Right renal cortex interstitium (tissue), 3 donors: ENCODE measurements around the gene CENPX. TPM values are rescaled to one million over a fixed set of nuclear protein-coding genes. Genes with fewer than 3 reads are reported as not detected.
"Not testable (repeated sequence)": the region's sequence is repeated elsewhere in the genome, so short reads cannot be mapped to it uniquely, and the experiment has no call there.

Experiments used
- DNase-seq, 3 donors: peaks; one replicate each; pipeline ENCODE4 v3.0.0-alpha.2; 2013; ENCODE audit warnings: low read depth in 3 of 3, low spot score in 2 of 3
- polyA plus RNA-seq, 3 donors: library from polyadenylated mRNA; unstranded; fragments of 120-200 nt; gene quantifications; one replicate each; pipeline ENCODE4 v1.2.1, GENCODE V29; 2013; ENCODE audit not compliant: insufficient read length in 3 of 3

The CENPX gene
- polyA plus RNA-seq, 3 donors = 36.0 to 39.1 (median 38.3) TPM

GRCh38 chr17:81984773-81985410 is 37.8 kb downstream of the CENPX start:
- DNase-seq = no peak

GRCh38 chr17:81983639-81984373 is 38.9 kb downstream of the CENPX start:
- no peak for DNase-seq

- DNase-seq = no peak
These were observed 39.6 kb downstream of the CENPX start for GRCh38 chr17:81983011-81983638.

- not testable (repeated sequence) for DNase-seq
These were observed 41.2 kb downstream of the CENPX start for GRCh38 chr17:81981511-81981910.

- DNase-seq = no peak
These were observed 41.9 kb downstream of the CENPX start for GRCh38 chr17:81980707-81981343.

GRCh38 chr17:81980122-81980521 is 42.6 kb downstream of the CENPX start:
- DNase-seq = no peak

GRCh38 chr17:81978524-81979298 is 44.0 kb downstream of the CENPX start:
- no peak for DNase-seq

- DNase-seq = peak in 1 of 3 donors; percentile 81
These were observed 45.4 kb downstream of the CENPX start, which contains the start of gene ASPSCR1 for GRCh38 chr17:81977211-81977808. Gene ASPSCR1 (plus strand): TSS chr17:81977629. CDS start chr17:81977647, 18 bp downstream.

- no peak for DNase-seq
These were observed 46.1 kb downstream of the CENPX start for GRCh38 chr17:81976332-81977210.

GRCh38 chr17:81973432-81973831 is 49.2 kb downstream of the CENPX start:
- no peak for DNase-seq

- DNase-seq = no peak
These were observed 53.5 kb downstream of the CENPX start for GRCh38 chr17:81968850-81969812.

Other genes with a start within 250 kb of the CENPX start
- gene GCGR, start 218.7 kb downstream of the CENPX start, polyA plus RNA-seq = 1 to 10 TPM; 5.7 to 8.3 (median 7.6) TPM
- 10 to 100 TPM; 60.4 to 76.8 (median 65.9) TPM for gene MCRIP1, start 189.6 kb downstream of the CENPX start, polyA plus RNA-seq
- gene PPP1R27, start 187.8 kb downstream of the CENPX start, polyA plus RNA-seq = under 1 TPM in 2 of 3 donors, not detected in 1; 0.17 to 0.26 TPM
- 100 to 1,000 TPM; 445 to 458 (median 450) TPM for gene P4HB, start 162.3 kb downstream of the CENPX start, polyA plus RNA-seq
- gene ARHGDIA, start 151.5 kb downstream of the CENPX start, polyA plus RNA-seq = 100 to 1,000 TPM; 132 to 153 (median 145) TPM
- 10 to 100 TPM; 67.4 to 69.3 (median 68.9) TPM for gene ALYREF, start 131.3 kb downstream of the CENPX start, polyA plus RNA-seq
- 10 to 100 TPM; 58.0 to 86.9 (median 77.8) TPM for gene ANAPC11, start 131.2 kb downstream of the CENPX start, polyA plus RNA-seq
- gene NPB, start 120.6 kb downstream of the CENPX start, polyA plus RNA-seq = 1 to 10 TPM in 2 of 3 donors, under 1 TPM in 1; 0.96 to 1.4 (median 1.1) TPM
- 10 to 100 TPM; 45.8 to 49.9 (median 47.7) TPM for gene PCYT2, start 111.5 kb downstream of the CENPX start, polyA plus RNA-seq
- 10 to 100 TPM in 1 of 3 donors, 1 to 10 TPM in 2; 8.6 to 10.3 (median 10.0) TPM for gene SIRT7, start 104.7 kb downstream of the CENPX start, polyA plus RNA-seq
- gene MAFG, start 95.1 kb downstream of the CENPX start, polyA plus RNA-seq = 10 to 100 TPM; 10.4 to 12.3 (median 11.9) TPM
- gene PYCR1, start 85.6 kb downstream of the CENPX start, polyA plus RNA-seq = 10 to 100 TPM; 21.5 to 24.1 (median 23.1) TPM
- under 1 TPM in 2 of 3 donors, not detected in 1; 0.07 to 0.08 TPM for gene MYADML2, start 75.6 kb downstream of the CENPX start, polyA plus RNA-seq
- 1 to 10 TPM; 1.3 to 2.1 (median 2.0) TPM for gene NOTUM, start 61.7 kb downstream of the CENPX start, polyA plus RNA-seq
- 10 to 100 TPM; 19.1 to 23.3 (median 19.8) TPM for gene ASPSCR1, start 45.2 kb downstream of the CENPX start, polyA plus RNA-seq
- gene LRRC45, start 427 bp upstream of the CENPX start, polyA plus RNA-seq = 10 to 100 TPM; 11.0 to 12.9 (median 11.9) TPM
- gene RAC3, start 8.8 kb upstream of the CENPX start, polyA plus RNA-seq = 1 to 10 TPM; 8.2 to 9.3 (median 8.2) TPM
- 10 to 100 TPM; 79.3 to 90.0 (median 89.4) TPM for gene DCXR, start 14.8 kb upstream of the CENPX start, polyA plus RNA-seq
- gene RFNG, start 28.9 kb upstream of the CENPX start, polyA plus RNA-seq = 10 to 100 TPM; 34.4 to 35.7 (median 34.4) TPM
- gene GPS1, start 29.0 kb upstream of the CENPX start, polyA plus RNA-seq = 100 to 1,000 TPM in 2 of 3 donors, 10 to 100 TPM in 1; 96.7 to 104 (median 103) TPM
- gene DUS1L, start 42.9 kb upstream of the CENPX start, polyA plus RNA-seq = 10 to 100 TPM; 61.6 to 70.0 (median 67.7) TPM
- gene FASN, start 75.4 kb upstream of the CENPX start, polyA plus RNA-seq = 10 to 100 TPM; 26.6 to 34.2 (median 26.6) TPM
- 10 to 100 TPM; 31.9 to 35.2 (median 35.0) TPM for gene CCDC57, start 190.0 kb upstream of the CENPX start, polyA plus RNA-seq
- gene SLC16A3, start 206.2 kb upstream of the CENPX start, polyA plus RNA-seq = 1 to 10 TPM; 6.2 to 7.3 (median 6.3) TPM